CD14-positive monocyte (primary cell): ENCODE data around the gene UBR1. TPM values are rescaled to one million over a fixed set of nuclear protein-coding genes. Genes with fewer than 3 reads are reported as not detected.

Experiments used
- DNase-seq, 3 donors: peaks; one replicate each; pipeline ENCODE4 v3.0.0-alpha.2; 2011 to 2022
- H2AFZ ChIP-seq: 2 replicates; pipeline ENCODE4 v1.6.0; 2012; ENCODE audit warnings: mild to moderate bottlenecking, low read depth, low read length, inconsistent platforms; ENCODE audit not compliant: insufficient read depth, poor library complexity, severe bottlenecking
- H3K27ac ChIP-seq, 2 donors: 1 replicate in 1 of 2; 2 replicates in 1 of 2; pipeline ENCODE4 v1.5.1; 2012 to 2013; ENCODE audit warnings: low read length in 2 of 2, control low read depth in 1 of 2, inconsistent platforms in 1 of 2, low read depth in 1 of 2, mild to moderate bottlenecking in 1 of 2
- H3K27me3 ChIP-seq, 2 donors: one replicate each; pipeline versions ENCODE4 v1.6.0 to v1.6.1; 2011 to 2013; ENCODE audit warnings: low read length in 2 of 2; ENCODE audit not compliant: control insufficient read depth in 2 of 2, insufficient read depth in 2 of 2
- H3K36me3 ChIP-seq, 2 donors: replicated peaks in 1 of 2; 1 replicate in 1 of 2; 2 replicates in 1 of 2; pipeline versions ENCODE4 v1.5.1 to v1.6.1; 2012 to 2013; ENCODE audit warnings: low read length in 2 of 2, control low read depth in 1 of 2, inconsistent platforms in 1 of 2, mild to moderate bottlenecking in 1 of 2; ENCODE audit not compliant: insufficient read depth in 2 of 2, control insufficient read depth in 1 of 2
- H3K4me1 ChIP-seq, 2 donors: 1 replicate in 1 of 2; 2 replicates in 1 of 2; pipeline versions ENCODE4 v1.5.1 to v1.6.1; 2012 to 2013; ENCODE audit warnings: low read length in 2 of 2, control low read depth in 1 of 2, inconsistent platforms in 1 of 2, mild to moderate bottlenecking in 1 of 2, moderate library complexity in 1 of 2; ENCODE audit not compliant: insufficient read depth in 2 of 2, control insufficient read depth in 1 of 2
- H3K4me2 ChIP-seq: replicated peaks from 2 replicates; pipeline ENCODE3; 2012; ENCODE audit warnings: low read length, moderate library complexity, mild to moderate bottlenecking; ENCODE audit not compliant: poor library complexity, severe bottlenecking; ENCODE audit errors: extremely low read depth
- H3K4me3 ChIP-seq, 3 experiments: fragments of 200-600 bp in 1 of 3; sonication (generic) in 1 of 3; replicated peaks in 1 of 3; 1 replicate in 2 of 3; 2 replicates in 1 of 3; pipeline ENCODE4 v1.5.1; 2011 to 2013; ENCODE audit warnings: low read length in 3 of 3, mild to moderate bottlenecking in 3 of 3, control low read depth in 2 of 3, low read depth in 2 of 3, inconsistent platforms in 1 of 3, moderate library complexity in 1 of 3
- H3K79me2 ChIP-seq: 2 replicates; pipeline ENCODE4 v1.6.0; 2012; ENCODE audit warnings: mild to moderate bottlenecking, control low read depth, inconsistent platforms, low read length, moderate library complexity; ENCODE audit not compliant: insufficient read depth
- H3K9ac ChIP-seq: 2 replicates; pipeline ENCODE4 v1.6.0; 2017; ENCODE audit warnings: low read length, mild to moderate bottlenecking; ENCODE audit not compliant: insufficient read depth, poor library complexity, severe bottlenecking
- H3K9me3 ChIP-seq, 2 donors: replicated peaks in 1 of 2; 1 replicate in 1 of 2; 2 replicates in 1 of 2; pipeline versions ENCODE4 v1.5.1 to v1.6.1; 2012 to 2013; ENCODE audit warnings: low read length in 2 of 2, control low read depth in 1 of 2; ENCODE audit not compliant: control insufficient read depth in 1 of 2, insufficient read depth in 1 of 2
- H4K20me1 ChIP-seq: 2 replicates; pipeline ENCODE4 v1.6.0; 2012; ENCODE audit warnings: mild to moderate bottlenecking, low read length, control low read depth, moderate library complexity; ENCODE audit not compliant: insufficient read depth
- H3K27ac Mint-ChIP-seq, 7 donors: one replicate each; pipeline ENCODE4 v1.8.0; 2020; ENCODE audit warnings: mild to moderate bottlenecking in 7 of 7, mixed read lengths in 7 of 7, moderate library complexity in 6 of 7, inconsistent platforms in 2 of 7
- H3K27me3 Mint-ChIP-seq, 3 donors: one replicate each; pipeline ENCODE4 v1.8.0; 2021 to 2022; ENCODE audit warnings: low read depth in 3 of 3, mild to moderate bottlenecking in 3 of 3, mixed read lengths in 3 of 3, moderate library complexity in 3 of 3, inconsistent platforms in 1 of 3
- H3K36me3 Mint-ChIP-seq, 2 donors: one replicate each; pipeline ENCODE4 v1.8.0; 2020; ENCODE audit warnings: mixed read lengths in 2 of 2, inconsistent platforms in 1 of 2, mild to moderate bottlenecking in 1 of 2
- H3K4me1 Mint-ChIP-seq: one replicate; pipeline ENCODE4 v1.8.0; 2020; ENCODE audit warnings: mild to moderate bottlenecking, mixed read lengths
- H3K4me3 Mint-ChIP-seq, 2 donors: one replicate each; pipeline ENCODE4 v1.8.0; 2020; ENCODE audit warnings: mild to moderate bottlenecking in 2 of 2, mixed read lengths in 2 of 2, moderate library complexity in 1 of 2
- H3K9me3 Mint-ChIP-seq, 7 donors: one replicate each; pipeline ENCODE4 v1.8.0; 2020 to 2022; ENCODE audit warnings: mixed read lengths in 7 of 7, mild to moderate bottlenecking in 6 of 7, moderate library complexity in 6 of 7, inconsistent platforms in 2 of 7
- WGBS: methylation state at CpG from one replicate; pipeline ENCODE4 v1.1.5; 2013; ENCODE audit warnings: missing lambda C conversion rate; ENCODE audit not compliant: insufficient coverage; 5-methylcytosine and 5-hydroxymethylcytosine counted together
- intact Hi-C, 2 donors: fragments of 100-400 bp; cut with micrococcal nuclease; formaldehyde crosslinking; loops; one replicate each; pipeline versions ENCODE4 v1.15.0 to v1.15.1; 2023
- polyA plus RNA-seq, 3 donors: library from polyadenylated mRNA; depleted of rRNA in 1 of 3; unstranded in 2 of 3; stranded (reverse) in 1 of 3; fragments of 300-500 nt in 2 of 3; fragments of >200 nt in 1 of 3; fragmentation: Illumina TruSeq in 2 of 3; gene quantifications; 1 replicate in 2 of 3; 2 replicates in 1 of 3; pipeline ENCODE4 v1.2.3, GENCODE V29; 2012 to 2021
- TF ChIP-seq, protein P1 (sequence below): fragments of 200-600 bp; IDR thresholded peaks from one replicate; pipeline ENCODE4 v1.8.0; 2022; ENCODE audit warnings: antibody characterized with exemption, mild to moderate bottlenecking

The UBR1 gene
- polyA plus RNA-seq, 3 donors = 5.1 to 7.9 (median 6.3) TPM

GRCh38 chr15:42911058-42911592 lies 194.7 kb downstream of the UBR1 start:
- TF ChIP-seq, protein P1, sequence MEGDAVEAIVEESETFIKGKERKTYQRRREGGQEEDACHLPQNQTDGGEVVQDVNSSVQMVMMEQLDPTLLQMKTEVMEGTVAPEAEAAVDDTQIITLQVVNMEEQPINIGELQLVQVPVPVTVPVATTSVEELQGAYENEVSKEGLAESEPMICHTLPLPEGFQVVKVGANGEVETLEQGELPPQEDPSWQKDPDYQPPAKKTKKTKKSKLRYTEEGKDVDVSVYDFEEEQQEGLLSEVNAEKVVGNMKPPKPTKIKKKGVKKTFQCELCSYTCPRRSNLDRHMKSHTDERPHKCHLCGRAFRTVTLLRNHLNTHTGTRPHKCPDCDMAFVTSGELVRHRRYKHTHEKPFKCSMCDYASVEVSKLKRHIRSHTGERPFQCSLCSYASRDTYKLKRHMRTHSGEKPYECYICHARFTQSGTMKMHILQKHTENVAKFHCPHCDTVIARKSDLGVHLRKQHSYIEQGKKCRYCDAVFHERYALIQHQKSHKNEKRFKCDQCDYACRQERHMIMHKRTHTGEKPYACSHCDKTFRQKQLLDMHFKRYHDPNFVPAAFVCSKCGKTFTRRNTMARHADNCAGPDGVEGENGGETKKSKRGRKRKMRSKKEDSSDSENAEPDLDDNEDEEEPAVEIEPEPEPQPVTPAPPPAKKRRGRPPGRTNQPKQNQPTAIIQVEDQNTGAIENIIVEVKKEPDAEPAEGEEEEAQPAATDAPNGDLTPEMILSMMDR = no peak
- Mint-ChIP-seq H3K4me1 (peaks cover 31% of the 10 kb centered on the region), H3K27ac (peak overlapping the region in 1 of 7 donors; percentile 18), H3K9me3 (no peaks in the 10 kb centered on the region), H3K27me3 (no peaks in the 10 kb centered on the region), H3K36me3 (peaks cover 4% of the 10 kb centered on the region in 2 donors), H3K4me3 (no peak overlapping the region)
- intact Hi-C loops = no loop called here
- H3K27ac ChIP-seq = no peak overlapping the region
- H3K79me2 ChIP-seq = peaks cover 88% of the 10 kb centered on the region
- peaks cover 21% of the 10 kb centered on the region for H4K20me1 ChIP-seq
- no peak overlapping the region for H3K4me3 ChIP-seq
- no peak overlapping the region for H2AFZ ChIP-seq
- H3K9ac ChIP-seq = no peak overlapping the region
- H3K4me2 ChIP-seq = no peak overlapping the region
- 100% methylated on average over 1 of the region's 5 CpGs for WGBS
- H3K27me3 ChIP-seq = no peaks in the 10 kb centered on the region
- H3K36me3 ChIP-seq = peaks cover 0 to 7% of the 10 kb centered on the region in 2 donors
- H3K9me3 ChIP-seq = no peaks in the 10 kb centered on the region
- H3K4me1 ChIP-seq = peaks cover 25 to 31% of the 10 kb centered on the region in 2 donors
- no peak for DNase-seq

DNA sequence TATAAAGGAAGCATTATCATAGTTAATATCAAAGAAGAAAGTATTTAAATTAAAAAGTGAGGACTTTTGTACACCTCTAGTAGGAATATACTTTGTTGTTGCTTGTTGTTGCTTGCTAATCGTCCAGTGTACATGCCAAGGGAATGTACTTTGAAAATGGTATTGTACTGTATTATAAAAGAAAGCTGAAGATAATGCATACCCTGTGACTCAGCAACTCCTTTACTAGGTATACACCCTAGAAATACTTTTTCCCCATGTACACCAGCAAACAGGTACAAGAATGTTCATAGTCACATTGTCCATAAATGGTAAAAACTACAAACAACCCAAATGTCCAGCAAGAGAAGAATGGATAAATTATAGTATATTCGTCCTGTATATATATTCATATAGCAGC lies 197.3 kb downstream of the UBR1 start:
- Histone ChIP-seq H3K79me2 (peaks cover 84% of the 10 kb centered on the region), H3K9ac (no peak overlapping the region), H3K27me3 (no peaks in the 10 kb centered on the region), H3K4me1 (peaks cover 3 to 7% of the 10 kb centered on the region in 2 donors), H2AFZ (no peak overlapping the region), H3K27ac (no peak overlapping the region), H4K20me1 (peaks cover 35% of the 10 kb centered on the region), H3K4me3 (no peak overlapping the region), H3K4me2 (no peak overlapping the region), H3K36me3 (peaks cover 0 to 7% of the 10 kb centered on the region in 2 donors), H3K9me3 (no peaks in the 10 kb centered on the region)
- Mint-ChIP-seq H3K4me3 (no peak overlapping the region), H3K9me3 (no peaks in the 10 kb centered on the region), H3K4me1 (peaks cover 11% of the 10 kb centered on the region), H3K27ac (no peak overlapping the region), H3K36me3 (peaks cover 4% of the 10 kb centered on the region in 2 donors), H3K27me3 (no peaks in the 10 kb centered on the region)
- intact Hi-C loops = no loop called here
- WGBS = no CpG with 5 or more reads among the region's 2 CpGs
- DNase-seq = no peak
- TF ChIP-seq, protein P1 = no peak
